GM21367 (cell line): ENCODE data around the gene TMIGD1.
"Not testable (repeated sequence)": the region's sequence is repeated elsewhere in the genome, so short reads cannot be mapped to it uniquely, and the experiment has no call there.

Experiments used
- ATAC-seq: cut with Tn5 transposase; IDR thresholded peaks from one replicate; pipeline ENCODE4 v1.9.1; 2021; ENCODE audit not compliant: unreplicated experiment

TMIGD1 gene

DNA sequence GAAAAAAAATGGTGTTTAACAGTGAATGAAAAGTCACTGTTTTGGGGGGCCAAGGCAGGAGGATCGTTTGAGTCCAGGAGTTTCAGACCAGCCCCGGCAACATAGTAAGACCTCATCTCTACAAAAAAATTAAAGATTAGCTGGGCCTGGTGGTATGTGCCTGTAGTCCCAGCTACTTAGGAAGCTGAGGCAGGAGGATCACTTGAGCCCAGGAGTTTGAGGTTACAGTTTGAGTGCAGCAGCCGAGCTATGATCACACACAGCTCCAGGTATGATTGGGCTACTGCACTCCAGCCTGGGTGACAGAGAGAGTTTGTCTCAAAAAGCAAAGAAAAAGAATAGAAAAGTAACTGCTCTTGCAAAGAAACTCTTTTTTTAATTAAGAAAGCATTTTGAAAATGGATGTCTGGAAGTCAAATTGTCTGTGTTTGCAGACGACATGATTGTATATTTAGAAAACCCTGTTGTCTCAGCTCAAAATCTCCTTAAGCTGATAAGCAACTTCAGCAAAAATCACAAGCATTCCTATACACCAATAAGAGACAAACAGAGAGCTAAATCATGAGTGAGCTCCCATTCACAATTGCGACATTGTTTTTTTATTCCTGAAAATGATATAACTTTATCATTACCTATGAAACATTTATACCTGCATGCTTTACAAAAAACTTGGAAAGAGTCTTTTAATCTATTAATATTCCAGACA, 24.4 kb upstream of the TMIGD1 start:
- no peak for ATAC-seq

DNA sequence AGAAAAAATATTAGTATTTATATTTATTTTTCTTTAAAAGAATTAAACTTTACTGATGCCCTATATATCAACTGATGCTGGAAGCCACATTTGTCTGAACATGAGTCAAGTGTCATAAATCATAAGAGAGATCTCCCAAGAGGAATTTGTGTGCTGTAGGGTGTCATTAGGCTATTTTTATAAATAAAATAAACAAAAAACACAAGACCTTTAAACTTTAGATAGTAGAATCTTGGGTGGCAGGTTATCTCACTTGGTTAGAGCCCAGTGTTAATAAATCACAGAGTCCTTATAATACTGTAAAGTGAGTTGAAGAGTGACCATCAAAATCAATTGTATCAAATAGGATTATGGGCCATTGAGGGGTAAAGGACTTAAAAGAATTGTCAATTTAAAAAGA, 23.6 kb upstream of the TMIGD1 start:
- ATAC-seq: no peak

DNA sequence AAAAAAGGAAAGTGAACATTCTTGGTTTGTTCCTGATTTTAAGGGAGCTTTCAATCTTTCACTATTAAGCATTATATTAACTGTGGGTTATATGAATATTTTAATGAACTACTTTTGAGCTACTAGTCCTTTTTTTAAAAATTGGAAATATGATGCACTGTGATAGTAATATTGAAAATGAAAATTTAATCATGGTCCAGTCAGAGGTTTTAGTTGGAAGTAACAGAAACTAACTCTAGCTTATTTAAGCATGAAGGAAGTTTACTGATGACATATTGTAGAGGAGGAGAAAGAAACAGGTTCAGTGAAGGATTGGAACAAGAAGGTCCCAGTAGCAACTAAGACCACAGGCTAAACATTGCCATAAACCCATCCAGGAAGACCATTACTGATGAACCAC, 20.8 kb upstream of the TMIGD1 start:
- no peak for ATAC-seq

DNA sequence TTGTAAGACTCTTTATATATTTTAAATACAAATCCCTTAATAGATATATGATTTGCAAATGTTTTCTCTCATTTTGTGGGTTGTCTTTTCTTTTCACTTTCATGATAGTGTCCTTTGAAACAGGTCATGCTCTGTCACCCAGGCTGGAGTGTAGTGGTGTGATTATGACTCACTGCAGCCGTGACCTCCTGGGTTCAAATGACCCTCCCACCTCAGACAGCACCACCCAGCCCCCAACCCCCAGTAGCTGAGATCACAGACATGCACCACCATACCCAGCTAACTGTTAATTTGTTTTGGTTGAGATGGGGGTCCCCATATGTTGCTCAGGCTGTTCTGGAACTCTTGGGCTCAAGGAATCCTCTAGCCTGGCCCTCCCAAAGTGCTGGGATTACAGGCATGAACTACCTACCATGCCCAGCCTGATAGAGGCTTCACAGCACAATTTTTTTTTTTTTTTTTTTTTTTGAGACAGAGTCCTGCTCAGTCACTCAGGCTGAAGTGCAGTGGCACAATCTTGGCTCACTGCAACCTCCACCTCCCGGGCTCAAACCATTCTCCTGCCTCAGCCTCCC, 18.5 kb upstream of the TMIGD1 start:
- ATAC-seq: no peak

GRCh38 chr17:30351735-30352134, 17.9 kb upstream of the TMIGD1 start:
- no peak for ATAC-seq

GRCh38 chr17:30351263-30351662, 17.4 kb upstream of the TMIGD1 start:
- not testable (repeated sequence) for ATAC-seq

- no peak for ATAC-seq
These were observed 15.4 kb upstream of the TMIGD1 start for GRCh38 chr17:30349252-30349651.

- no peak for ATAC-seq
These were observed 13.6 kb upstream of the TMIGD1 start for GRCh38 chr17:30347488-30347887.

GRCh38 chr17:30346221-30346795, 12.5 kb upstream of the TMIGD1 start:
- no peak for ATAC-seq

- no peak for ATAC-seq
These were observed 11.7 kb upstream of the TMIGD1 start for GRCh38 chr17:30345527-30346075.

DNA sequence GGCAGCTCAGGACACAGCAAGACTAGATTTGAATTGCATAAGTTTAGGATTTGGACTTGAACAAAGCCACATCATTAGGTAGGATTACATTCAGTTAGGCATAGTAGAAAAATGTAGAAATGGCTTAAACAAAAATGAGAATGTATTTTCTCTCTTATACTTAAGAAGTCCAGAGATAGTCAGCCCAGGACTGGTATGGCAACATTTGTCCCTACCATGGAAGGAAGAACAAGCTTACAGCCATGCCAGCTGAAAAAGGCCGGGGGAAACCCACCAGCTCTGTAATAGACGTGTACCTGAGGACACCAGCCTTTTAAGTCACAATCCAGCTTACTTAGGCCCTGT, 11.2 kb upstream of the TMIGD1 start:
- no peak for ATAC-seq

DNA sequence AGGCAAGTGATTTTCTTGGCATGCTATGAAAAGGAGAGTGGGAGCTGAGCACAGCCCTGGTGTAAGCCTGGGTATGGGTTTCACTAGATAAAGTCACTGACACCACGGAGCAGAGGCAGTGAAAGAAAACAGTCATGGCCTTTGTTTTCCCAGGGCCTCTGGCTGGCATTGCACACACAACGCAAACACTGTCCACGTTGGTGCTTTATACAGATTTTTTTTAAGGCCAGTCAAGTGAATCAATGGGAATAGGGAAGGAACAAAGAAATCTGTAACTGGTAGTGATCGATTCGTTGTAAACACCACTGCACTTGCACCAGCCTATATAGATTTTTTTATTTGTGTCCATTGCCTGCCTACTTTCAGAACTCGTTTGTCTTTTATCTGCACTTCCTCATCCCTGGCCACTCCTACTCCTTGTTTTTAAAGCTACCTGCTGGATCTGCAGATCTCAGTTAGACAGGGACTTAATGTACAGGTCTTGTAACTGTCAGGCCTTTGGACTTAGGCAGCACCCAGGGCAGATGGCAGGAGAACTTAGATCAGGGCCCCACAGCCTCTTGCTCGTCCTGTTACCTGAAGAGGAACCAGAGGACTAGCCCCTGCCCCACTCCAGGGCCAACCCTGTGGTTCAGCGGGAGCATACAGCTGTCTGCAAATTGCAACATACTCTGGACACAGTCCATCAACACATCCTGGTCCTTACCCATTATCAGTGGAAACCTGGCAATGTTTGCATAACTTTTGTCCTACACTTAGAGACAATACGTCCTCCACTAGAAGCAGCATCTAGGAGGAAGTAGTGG, 10.6 kb upstream of the TMIGD1 start:
- ATAC-seq: no peak

DNA sequence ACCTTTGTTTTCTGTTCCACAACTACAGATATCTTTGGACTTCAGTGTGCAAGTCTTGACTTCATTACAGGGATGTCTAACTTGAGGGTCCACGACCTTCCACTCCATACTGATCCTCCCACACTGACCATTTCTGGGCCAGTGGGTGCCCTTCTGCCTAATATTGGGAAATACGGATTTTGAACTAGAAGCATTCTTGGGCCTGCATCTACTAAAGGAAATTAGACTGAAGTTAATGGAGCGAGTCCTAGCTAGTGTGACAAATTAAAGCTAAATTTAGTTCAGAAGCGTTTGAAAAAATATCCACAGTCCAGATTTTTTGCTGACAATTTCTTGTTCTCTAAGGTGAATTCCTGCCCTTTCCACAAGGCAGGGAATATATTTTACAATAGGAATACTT, 9.9 kb upstream of the TMIGD1 start:
- ATAC-seq: no peak

DNA sequence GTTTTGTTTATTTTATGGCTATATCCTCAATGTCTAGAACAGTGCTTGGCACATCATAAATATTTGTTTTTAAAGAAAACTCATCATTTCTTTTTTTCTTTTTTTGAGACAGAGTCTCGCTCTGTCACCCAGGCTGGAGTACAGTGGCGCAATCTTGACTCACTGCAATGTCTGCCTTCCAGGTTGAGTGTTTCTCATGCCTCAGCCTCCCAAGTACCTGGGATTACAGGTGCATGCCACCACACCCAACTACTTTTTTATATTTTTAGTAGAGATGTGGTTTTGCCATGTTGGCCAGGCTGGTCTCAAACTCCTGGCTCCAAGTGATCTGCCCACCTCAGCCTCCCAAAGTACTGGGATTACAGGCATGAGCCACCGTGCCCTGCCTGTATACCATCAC, 9.4 kb upstream of the TMIGD1 start:
- not testable (repeated sequence) for ATAC-seq

GRCh38 chr17:30341703-30342249, 7.9 kb upstream of the TMIGD1 start:
- no peak for ATAC-seq

GRCh38 chr17:30340801-30341356, 7.0 kb upstream of the TMIGD1 start:
- no peak for ATAC-seq

- ATAC-seq: no peak
These were observed 5.2 kb upstream of the TMIGD1 start for GRCh38 chr17:30339086-30339485.

DNA sequence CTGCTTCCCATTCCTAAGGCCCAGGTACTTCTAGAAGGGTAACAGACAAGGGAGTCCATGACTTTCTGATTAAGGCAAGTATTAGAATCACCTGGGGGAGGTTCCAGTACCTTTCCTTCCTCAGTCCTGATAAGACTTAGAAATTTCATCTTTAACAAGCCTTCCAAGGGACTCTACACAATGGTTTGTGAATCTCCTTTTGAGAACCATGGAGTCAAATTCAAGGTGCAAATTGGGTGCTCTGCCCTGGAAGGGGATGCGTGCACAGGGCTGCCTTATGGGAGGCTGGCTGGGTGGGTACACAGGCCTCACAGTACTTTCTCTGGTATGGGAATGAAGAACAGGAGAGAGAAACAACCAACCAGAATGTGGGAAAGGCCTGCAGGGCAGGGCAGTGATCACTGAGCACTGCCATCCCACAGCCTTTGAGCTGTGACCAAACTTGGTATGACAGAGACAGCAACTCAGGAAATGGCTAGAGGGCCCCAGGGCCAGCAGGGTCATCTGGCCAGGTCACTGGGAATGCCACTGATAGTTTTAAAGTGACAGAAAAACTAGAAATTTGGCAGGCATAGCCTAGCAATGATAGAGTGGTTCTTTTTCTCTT, 3.6 kb upstream of the TMIGD1 start:
- no peak for ATAC-seq

DNA sequence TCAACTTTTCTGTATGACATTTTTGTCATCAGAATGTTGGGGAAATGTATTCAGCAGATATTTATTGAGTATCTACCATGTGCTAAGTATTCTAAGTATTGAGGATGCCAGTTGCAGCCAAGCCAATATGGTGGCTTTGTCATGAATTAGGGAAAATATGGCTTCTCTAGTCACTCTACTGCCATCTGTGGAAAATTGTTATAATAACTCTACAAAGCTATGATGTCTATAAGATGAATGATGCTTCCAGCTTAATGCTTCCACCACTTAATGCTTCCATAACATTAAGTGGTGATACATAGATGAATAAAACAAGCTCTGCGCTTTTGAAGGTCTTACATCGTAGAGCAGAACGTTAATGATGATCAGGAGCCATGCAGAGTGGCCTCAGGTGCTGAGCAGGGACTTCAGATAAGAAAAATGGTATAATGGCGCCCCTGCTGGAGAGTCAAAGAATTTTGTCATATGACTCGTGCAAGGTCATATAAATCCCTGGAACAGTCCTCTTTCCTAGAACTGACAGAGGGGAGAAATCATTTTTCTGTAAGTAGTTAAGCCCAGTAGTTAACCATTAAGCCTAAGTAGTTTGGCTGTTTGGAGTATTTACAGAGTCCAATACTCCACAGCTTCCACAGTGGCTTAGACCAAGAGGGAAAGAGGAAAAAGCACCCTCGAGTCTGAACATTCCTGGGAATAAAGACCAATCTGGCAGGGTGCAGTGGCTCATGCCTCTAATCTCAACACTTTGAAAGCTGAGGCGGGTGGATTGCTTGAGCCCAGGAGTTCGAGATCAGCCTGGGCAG, 2.7 kb upstream of the TMIGD1 start:
- no peak for ATAC-seq

- no peak for ATAC-seq
These were observed 564 bp upstream of the TMIGD1 start for GRCh38 chr17:30334421-30334820.
